Endometrium (tissue), 2 donors: ENCODE results near the gene CENPQ.

Experiments used
- FAIRE-seq: peaks from 2 replicates; lab custom pipeline; 2012; peaks lifted over from hg19 to GRCh38; lab: Jason Lieb, UNC
- donor health status: control.
- donor health status: control.

CENPQ gene

DNA sequence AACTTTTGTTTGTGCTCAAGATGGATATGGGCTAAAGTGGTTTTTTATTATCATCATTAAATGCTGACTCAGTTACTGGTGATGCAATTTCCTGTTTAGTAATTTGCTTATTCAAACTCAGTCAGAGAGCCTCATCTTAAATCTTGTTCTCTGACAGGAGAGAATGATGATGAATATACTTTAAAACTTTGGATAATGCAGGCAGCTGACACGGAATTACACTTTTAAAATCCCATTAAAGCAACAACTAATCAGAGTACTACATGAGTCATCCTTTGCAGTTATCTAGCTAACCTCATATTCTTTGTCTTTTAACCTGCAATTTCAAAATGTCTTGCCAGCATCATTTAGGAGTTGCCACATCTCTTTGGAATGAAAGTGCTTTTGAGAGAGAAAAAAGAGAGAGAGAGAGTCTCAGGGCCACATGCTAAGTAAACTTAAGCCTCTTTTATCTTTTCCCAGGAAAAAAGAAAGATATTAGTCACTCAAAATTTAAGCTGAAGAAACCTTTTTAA is 78.1 kb downstream of the CENPQ start:
- FAIRE-seq, result no peak

DNA sequence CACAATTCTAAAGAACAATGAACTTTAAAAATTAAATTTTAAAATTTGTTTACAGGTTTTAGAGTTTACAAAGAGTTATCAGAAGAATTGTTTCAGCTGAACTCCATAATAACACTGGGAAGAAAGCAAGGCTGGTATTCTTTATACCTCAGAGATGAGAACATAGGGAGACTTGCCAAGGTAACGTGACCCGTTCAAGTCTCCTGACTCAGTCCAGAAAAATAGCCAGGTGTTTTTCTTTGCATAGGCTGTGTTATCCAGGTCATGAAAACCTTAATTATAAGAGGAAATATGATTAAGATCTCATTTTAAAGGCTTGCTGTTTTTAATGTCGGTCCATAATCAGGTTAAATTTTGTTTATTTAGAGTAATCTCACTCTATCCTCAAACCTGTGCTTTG is 78.8 kb downstream of the CENPQ start:
- FAIRE-seq, result no peak
